Measurements from ENCODE around the gene HJV.

DNA sequence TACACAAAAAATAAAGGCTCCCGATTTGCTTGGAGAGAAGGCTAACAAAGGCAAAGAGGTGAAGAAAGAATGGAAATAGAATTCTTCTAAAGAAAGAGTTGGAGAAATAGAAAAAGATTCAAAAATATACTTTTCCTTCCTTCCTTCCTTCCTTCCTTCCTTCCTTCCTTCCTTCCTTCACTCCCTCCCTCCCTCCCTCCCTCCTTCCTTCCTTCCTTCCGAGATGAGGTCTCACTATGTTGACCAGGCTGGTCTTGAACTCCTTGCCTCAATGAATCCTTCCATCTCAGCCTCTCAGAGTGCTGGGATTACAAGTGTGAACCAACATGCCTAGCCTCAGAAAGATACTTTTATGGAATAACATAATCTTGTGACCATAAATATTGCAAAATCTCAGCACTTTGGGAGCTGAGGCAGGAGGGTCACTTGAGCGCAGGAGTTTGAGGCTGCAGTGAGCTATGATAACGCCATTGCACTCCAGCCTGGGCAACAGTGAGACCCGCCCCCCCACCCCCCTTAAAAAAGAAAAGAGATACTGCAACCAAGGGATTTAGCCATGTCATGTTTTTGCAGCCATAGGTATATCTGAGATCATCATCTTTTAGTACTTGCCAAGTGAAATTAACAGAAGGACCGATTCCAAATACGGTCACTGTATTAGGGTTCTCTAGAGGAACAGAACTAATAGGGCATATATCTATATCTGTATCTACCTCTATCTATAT lies 1.0 kb upstream of the HJV start:
- TF ChIP-seq, protein P1, sequence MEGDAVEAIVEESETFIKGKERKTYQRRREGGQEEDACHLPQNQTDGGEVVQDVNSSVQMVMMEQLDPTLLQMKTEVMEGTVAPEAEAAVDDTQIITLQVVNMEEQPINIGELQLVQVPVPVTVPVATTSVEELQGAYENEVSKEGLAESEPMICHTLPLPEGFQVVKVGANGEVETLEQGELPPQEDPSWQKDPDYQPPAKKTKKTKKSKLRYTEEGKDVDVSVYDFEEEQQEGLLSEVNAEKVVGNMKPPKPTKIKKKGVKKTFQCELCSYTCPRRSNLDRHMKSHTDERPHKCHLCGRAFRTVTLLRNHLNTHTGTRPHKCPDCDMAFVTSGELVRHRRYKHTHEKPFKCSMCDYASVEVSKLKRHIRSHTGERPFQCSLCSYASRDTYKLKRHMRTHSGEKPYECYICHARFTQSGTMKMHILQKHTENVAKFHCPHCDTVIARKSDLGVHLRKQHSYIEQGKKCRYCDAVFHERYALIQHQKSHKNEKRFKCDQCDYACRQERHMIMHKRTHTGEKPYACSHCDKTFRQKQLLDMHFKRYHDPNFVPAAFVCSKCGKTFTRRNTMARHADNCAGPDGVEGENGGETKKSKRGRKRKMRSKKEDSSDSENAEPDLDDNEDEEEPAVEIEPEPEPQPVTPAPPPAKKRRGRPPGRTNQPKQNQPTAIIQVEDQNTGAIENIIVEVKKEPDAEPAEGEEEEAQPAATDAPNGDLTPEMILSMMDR (IDR thresholded peaks at IDR 0.05; ENCODE audit: poor library complexity), result no peak
- no peak for TF ChIP-seq EZH2 (IDR thresholded peaks at IDR 0.05; ENCODE audit: borderline replicate concordance)

Data from hepatocyte (in vitro differentiated cells).